DMS114 treated with DMSO at 0.1 percent for 48 hours (cell line): ENCODE measurements around the gene HOXC6.
"Not testable (repeated sequence)": the region's sequence is repeated elsewhere in the genome, so short reads cannot be mapped to it uniquely, and the experiment has no call there.

Experiments
- DNase-seq: peaks from one replicate; lab custom pipeline; 2025; ENCODE audit not compliant: unreplicated experiment; lab: John Stamatoyannopoulos, UW

The HOXC6 gene

DNA sequence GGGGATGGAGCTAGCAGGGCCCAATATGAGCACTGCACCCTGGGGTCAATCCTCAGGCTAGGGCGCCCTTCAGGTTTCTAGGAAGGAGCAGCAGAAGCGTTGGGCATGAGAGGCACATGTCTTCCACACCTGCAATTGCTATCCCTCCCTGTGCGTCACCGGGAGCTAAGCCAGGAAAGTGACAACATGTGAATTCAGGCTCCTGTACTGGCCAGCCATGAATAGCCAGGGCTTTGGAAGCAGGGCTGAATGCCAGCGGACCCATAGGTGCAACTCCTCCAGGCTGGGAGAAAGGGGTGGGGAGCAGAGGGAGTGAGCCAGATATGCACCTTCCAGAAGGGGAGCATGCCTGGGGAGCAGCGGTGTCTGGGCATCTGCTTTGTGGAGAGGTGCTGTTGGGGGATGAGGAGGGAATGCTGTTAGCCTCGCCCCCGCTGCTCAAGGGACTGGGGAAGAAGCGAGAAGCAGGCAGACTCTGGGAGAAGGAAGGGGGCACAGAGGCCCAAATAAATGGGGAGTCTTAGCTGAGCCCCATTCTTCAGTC, 10.7 kb downstream of the HOXC6 start:
- no peak for DNase-seq

DNA sequence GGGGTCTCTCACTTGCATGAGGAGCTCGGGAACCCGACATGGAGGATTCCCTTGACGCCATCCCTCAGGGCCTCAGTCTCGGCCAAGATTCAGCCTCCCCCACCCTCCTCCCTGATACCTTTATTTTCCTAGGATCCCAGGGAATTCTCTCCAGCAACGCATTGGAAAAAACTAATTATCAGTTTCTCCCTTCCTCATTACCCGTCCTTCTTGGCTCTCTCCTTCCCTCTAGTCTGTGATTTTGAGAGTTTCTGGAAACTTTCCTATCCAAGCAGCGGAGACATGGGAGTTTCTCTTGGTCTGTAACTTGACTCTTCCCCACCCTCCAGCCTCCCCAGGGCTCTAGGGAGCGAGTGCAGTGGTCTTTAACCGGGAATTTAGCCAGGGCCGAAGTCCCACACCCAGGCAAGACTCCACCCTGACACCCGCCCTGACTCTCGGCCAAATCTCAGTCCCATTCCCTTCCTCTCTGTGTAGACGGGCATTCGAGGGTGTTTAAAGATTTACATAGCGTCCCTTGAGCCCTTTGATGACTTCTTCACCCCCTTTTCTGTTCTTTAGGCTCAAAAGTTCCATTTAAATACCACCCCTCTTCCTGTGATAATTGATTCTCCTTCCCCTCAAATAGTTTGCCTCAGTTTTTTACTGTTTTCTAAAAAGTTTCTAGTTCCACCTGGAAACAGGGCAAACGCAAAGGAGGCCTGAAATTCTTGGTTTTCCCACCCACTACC, 11.3 kb downstream of the HOXC6 start:
- no peak for DNase-seq

DNA sequence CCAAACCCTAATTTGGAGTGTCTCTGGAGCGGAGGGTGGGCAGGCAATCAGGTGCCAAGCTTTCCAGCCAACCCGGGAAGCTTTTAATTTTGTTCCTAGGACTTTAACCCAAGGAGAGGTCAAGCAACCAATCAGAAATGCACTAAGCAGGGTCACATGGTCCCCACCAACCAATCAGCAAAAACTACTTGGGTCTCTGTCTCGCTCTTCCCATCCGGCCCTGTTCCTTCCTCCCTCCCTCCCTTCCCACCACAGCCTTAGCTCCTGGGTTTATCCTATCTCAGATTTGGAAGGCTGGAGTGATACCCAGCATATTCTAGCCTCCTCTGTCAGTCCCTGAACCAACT, 11.9 kb downstream of the HOXC6 start:
- DNase-seq, result no peak

DNA sequence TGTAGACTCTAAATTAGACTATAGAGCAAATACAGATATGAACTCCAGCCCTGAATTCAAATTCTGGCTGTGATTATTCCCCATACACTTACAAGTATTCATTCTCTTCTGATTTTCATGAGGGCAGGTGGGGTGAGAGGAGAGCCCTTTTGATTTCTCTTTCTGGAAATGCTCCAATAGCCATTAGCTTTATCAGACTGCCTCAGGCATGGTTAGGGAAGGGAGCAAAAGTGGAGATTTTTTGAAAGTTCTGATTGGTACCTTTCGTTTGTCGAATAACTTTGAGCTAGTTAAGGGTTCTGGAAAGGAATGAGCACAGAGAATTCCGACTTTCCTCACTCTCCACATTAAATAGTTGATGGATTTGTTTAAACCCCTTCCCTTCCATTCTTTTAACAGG, 12.4 kb downstream of the HOXC6 start:
- no peak for DNase-seq

DNA sequence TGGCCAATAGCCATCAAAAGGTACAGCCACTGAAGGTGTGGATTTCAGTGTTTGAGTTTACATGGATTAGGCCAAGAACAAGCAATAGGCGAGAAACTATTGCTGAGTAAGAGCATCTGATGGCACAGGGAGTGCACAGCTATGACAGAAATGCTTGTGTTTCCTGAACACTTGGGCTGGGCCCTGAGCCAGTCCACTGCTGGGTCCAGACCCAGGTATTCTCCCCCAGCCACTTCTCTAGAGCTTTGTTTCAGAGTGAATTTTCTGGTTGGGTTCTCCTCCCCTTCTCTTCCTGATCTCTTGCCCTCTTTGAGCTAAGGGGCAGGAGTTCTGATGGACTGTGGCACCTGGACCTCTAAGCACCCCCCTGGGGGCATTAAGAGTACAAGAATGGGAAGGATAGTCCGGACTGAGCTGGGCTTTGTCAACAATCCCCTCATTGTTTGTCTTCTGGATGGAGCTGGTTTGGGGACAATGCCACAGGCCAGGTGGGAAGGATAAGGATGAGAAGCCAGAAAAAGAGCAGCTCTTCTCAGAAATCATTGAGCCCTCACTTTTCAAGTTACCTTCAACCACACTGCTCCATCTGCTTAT, 13.0 kb downstream of the HOXC6 start:
- DNase-seq, result no peak

DNA sequence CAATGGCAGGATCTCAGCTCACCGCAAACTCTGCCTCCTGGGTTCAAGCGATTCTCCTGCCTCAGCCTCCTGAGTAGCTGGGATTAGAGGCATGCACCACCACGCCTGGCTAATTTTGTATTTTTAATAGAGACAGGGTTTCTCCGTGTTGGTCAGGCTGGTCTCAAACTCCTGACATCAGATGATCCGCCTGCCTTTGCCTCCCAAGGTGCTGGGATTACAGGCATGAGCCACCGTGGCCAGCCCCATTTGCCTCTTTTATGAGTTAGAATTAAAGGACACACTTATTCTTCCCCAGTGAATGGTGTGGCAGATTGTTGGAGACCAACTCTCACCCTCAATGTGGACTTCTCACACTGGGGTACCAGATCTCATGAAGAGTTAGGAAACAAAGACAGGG, 13.8 kb downstream of the HOXC6 start:
- DNase-seq, result not testable (repeated sequence)

DNA sequence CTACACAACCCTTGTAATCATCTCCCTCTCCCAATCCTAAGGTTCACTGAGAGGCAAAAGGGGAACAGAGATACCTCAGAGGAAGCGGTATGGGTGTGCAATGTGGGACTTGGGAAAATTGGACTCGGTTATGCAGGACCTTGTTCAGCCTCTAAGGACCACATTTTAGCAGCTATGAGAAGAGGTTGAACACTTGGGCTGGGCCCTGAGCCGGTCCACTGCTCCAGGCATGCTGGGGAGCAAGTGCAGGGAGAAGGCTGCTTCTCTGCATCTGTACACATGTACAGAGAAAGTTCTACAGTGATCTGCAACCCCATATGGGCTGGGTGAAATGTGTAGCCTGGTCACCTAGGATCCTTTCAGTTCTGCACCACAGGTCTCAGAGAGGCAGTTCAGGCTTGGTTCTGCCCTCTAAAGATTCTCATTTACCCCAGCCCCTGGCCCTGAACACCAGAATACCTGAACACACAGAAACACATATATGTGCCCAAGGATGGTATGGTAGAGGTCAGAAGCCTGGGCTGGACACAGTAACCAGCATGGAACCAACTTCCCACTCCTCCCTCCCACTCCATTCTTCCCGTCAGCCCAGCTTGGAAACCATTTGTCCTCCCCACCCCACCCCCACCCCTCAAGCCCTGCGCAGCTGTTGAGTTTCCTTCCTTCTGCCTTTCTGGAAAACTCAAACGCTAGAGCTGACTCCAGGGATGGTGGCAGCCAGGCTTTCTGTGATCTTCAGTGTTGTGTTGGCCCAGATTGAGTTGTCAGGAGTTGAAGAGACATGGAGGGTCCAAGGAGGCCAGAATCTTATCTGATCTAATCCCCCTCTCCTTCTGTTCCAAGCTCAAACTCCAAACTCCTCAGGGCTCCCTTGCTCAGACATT, 15.0 kb downstream of the HOXC6 start:
- DNase-seq, result no peak

DNA sequence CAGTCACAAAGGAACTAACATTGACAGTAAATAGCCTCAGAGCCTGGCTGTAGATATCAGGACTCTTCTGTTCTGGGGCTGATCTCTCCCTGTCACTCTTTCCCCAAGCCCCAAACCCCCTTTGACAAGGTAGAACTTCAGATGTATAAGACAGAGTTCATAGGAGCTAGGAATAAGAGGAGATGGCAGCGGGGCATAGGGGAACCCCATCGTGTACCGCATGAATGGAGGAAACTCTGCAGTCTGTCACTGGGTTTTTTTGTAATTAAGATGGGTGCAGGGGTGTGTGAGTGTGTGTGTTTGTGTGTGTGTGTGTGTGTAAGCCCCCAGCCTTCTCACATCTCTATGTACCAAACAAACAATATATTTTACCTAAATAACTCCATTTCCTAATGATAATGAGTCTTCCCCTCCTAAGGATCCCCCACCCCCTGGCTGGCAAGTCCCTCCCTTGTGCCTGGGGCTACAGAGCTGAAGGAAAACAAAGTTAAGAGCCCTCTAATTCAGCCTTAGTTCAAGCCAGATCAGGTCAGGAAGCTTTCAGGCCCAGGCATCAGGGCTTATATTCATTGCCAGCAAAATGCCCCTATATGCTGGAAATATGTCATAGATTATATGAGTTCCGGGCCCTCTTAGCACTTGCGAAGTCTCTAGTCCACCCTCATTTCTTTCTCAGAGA, 16.3 kb downstream of the HOXC6 start:
- no peak for DNase-seq

DNA sequence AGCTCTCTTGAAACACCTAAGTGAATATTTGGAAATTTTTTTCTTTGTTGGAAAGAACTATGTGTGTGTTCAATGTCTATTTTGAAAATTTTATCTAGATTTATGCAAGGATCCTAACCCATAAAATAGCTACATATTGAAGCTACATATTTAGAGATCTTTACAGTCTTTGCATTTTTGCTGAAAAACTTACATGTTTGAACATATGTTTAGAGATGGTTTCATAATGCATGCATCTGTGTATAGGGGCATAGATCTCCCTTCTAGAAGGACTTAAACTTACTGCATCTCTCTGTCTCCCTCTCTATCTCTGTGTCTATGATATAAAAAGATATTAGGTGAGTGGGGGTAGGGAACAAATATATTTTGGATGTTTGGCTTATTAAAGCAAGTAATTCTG, 17.2 kb downstream of the HOXC6 start:
- DNase-seq, result no peak

DNA sequence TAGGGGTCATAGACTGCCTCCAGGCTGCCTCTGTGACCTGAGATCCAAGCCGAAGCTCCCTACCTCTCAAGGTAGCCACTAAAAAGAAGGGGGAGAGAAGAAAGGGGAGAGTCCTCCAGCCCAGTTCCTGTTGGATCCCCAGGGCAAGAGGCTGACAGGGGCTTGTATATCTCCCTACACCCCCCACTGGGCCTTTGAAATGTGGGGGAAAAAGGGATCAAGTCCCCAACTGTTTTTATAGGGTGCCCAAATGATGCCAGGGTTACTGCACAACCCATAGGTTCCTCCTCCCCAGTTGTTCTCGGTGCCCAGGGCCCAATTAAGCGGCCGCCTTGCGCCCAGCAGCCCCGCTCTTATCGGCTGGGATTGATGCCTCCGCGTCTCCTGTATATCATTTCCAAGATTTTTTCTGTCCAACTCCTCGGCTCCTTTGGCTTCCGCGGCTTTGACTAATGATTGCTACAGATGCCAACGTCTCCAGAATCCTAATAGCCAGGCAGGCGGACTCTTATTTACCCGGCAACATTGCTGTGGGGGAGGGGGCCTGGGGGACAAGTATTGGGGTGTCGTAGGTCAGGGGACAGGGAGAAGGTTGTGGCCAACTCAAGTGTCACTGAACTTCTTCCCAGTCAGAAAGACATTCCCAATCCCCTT, 17.8 kb downstream of the HOXC6 start:
- DNase-seq, result no peak

DNA sequence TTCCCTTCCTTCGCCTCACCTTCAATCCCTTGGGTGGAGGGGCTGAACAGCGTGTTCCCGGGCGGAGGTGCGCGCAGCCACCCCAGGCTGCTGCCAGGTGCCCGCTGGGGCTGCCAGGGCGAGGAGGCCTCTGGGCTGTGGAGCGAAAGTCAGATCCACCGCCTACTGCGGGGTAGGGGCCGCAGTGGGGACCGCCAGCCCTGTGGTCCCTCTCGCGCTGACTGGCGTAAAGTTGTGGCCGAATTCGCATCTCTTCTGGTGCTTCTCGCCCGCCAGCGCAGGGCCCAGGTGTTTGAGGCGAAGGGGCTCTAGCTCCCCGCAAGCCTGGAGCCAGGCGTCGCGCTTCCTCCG, 18.5 kb downstream of the HOXC6 start:
- no peak for DNase-seq

DNA sequence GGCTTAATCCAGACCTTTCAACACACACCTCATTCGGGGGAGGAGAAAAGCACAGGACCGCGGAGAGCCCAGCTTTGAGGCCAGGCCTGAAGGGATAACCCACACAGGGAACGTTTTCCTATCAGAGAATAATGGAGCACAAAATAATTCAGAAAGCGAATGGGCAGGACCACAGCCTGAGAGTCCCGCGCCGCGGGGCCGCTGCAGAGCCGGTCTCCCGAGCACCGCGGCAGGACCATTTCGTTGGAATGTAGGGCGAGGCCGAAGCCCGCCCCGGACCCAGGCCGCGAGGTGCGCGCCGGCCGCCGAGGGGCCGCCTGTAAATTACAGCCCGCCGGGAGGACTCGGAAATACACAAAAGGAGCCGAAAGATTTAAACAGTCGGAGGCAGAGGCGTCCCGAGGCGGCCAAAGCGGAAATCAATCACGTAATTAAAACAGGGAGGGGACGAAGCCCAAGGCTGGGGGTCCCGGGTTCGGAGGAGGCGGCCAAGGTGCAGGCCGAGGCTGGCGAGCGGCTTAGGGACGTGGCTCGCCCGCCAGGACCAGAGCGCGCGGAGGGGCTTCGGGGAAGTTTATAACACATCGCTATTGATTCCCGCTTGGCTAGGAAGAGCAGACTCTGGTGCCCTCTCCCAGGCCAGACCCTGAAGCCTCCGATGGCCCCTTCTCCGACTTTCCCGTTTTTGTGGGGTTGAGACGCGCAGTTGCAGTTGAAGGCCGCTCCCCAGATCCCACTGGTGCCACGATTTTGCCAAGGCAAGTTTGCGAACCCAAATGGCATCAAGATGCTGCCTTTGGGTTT, 19.1 kb downstream of the HOXC6 start:
- no peak for DNase-seq

DNA sequence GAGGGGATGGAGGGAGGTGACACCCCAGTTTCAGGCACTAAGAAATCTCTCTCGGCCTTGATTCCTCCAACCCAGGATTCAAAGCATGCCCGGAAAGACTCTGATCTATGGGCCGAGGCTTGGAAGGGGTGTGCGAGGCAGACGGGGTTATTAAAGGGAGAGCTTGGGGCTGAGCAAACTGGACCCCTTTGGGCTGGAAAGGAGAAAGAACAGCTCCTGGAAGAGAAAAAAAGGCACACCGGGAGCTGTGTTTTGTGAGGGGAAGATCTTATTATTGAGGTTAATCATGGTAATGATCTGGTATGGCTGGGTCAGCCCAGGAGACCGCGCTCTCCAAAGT, 19.7 kb downstream of the HOXC6 start:
- DNase-seq, result no peak

DNA sequence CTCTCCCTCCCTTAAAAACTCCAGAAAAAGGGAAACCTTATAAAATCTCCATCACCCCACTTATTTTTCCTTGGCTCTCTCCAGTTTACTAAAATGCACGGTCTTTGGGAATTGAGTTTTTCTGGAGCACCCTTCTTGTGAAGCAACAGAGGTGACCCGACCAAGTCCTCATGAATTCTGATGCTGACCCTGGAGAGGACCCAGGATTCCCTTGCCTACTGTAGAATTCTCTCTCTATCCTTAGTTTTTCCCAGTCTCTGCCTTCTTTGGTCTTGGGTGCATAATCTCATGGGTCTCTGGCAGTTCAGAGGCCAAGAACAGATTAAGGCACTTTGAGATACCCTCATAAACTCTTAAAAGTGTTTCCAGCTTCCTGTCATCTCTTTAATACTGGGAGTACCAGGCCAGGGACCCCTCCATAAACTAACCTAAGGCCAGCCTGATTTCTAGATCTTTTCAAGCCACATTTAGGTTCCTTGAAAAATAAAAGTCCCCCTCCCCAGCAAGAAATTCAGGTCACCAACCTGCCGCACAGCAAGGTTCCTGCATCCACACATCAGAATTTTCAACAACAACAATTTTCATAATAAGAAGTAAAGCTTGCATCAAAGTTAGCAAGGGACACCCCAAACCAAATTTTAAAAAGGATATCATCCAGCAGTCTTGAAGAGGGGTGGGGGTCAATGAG, 20.3 kb downstream of the HOXC6 start:
- DNase-seq, result no peak

DNA sequence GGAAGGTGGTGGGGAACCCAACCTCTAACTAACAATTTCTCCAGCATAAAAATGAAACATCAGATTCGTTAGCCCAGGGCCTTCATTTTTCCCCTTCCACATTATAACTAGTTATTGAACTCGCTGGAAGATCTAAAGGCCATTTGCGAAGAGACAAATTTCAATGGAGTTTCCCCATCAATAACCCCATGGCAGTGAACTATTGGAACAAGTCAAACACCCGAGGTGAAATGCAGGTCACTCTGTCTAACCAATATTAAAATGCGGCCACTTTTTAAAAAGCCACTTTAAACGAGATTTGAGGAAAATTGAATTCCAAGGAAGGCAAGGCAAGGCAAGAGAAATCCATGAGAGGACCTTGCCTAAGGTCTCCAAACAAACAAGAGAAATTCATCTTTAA, 20.9 kb downstream of the HOXC6 start:
- DNase-seq, result no peak

DNA sequence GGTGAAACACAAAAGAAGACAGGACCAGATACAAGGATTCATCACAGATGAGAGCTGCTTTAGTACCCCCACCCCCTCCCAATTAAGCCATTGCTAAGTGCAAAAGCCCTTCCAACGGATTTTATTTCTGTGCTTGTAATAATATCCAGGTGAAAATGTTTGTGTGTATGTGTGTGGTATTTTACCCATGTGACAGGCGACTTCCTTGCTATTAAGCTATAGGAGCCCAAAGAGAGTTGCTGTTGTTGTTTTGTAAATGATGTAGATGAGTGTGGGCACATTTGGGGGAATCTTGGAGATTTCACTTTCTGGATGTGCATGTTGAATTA, 22.2 kb downstream of the HOXC6 start:
- DNase-seq, result no peak

DNA sequence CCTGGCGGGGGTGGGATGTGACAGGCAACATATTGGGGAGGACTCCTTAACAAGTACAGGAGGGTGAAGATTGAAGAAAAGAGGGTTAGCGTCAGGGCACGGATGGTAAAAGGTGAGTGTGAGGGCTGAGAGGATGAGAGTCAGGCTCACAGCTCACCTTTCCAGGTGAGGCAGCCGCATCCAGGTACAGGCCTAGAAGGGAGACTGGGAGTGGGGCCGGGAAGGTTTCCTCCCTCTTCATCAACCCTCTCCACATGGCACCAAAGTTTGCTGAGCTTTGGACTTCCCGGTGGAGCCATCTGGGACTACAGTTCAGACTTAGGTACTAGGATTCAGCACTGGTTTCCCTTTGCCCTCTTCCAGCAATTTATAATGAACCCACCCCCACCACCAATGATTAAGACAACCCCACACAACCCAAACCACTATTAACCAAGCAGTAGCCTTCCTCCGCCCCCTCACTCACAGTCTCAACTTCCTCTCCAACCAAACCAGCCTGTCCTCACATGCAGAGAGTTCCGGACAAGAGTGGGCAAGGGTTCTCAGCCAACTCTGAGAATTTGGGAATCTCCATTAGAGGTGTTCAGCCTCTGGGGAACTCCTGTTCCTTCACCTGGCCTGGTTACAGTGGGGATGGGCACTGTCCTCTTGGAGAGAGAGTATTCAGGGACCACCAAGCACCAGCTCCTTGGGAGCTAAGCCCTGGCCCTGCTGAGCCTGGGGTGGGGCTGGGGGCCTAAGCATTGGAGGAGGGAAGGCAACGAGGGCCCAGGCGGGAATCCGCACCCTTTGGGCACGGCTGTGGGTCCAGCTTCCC, 23.0 kb downstream of the HOXC6 start:
- no peak for DNase-seq

DNA sequence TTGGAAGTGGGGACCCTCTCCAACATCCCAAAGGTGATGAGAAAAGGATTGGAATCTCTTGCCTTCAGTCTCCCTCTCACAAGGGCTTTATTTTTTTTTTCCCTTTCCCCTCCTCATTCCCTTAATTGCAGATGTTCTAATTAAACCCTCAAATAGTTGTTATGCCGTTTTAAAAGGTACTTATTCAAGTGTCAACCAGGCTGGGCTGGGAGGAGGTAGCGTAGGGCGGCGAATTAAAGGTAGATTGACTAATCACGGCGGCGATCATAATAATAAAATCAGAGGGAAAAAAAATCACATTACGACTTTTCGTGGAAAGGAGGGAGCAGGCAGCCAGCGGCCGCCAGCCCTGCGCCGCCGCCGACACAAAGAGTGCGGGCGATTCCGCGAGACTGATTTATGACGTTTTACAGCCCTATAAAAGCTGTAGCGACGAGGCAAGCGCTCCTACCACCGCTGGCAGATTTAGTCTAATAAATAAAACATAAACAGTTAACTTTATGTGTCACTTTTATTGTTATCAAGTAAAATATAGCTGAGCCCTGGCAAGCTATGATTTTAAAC, 23.7 kb downstream of the HOXC6 start:
- no peak for DNase-seq
